22Rv1 (cell line): ENCODE data around the gene ABCA13.

ENCODE experiments used
- H3K27ac ChIP-seq: fragments of 450-650 bp; 2 replicates; pipeline ENCODE4 v1.5.1; 2017
- ZFX ChIP-seq: fragments of 450-650 bp; IDR thresholded peaks from 2 replicates; pipeline ENCODE4 v1.6.1; 2017; ENCODE audit warnings: antibody characterized with exemption, borderline replicate concordance
- TF ChIP-seq, protein P1 (sequence below): fragments of 450-650 bp; IDR thresholded peaks from 2 replicates; pipeline ENCODE4 v1.5.1; 2017; ENCODE audit warnings: mild to moderate bottlenecking

Gene ABCA13

DNA sequence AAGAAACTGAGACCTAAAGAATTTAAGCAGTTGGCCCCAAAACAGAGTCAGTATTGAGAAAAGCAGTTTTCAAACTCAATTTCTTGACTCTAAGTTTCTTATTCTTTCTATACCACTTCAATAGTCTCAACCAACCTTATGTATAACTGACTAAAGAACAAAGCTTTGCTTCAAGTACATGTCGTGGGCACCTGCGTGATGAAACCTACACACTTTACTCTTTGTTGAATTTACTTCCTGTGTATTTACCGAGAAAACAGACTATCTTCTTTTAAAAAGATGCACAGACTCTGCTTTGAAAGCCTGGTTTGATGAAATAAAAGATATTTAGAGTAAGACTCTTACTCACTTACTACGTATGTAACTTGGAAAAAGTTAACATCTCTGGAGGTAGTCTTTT lies 455.9 kb downstream of the ABCA13 start:
- TF ChIP-seq, protein P1, sequence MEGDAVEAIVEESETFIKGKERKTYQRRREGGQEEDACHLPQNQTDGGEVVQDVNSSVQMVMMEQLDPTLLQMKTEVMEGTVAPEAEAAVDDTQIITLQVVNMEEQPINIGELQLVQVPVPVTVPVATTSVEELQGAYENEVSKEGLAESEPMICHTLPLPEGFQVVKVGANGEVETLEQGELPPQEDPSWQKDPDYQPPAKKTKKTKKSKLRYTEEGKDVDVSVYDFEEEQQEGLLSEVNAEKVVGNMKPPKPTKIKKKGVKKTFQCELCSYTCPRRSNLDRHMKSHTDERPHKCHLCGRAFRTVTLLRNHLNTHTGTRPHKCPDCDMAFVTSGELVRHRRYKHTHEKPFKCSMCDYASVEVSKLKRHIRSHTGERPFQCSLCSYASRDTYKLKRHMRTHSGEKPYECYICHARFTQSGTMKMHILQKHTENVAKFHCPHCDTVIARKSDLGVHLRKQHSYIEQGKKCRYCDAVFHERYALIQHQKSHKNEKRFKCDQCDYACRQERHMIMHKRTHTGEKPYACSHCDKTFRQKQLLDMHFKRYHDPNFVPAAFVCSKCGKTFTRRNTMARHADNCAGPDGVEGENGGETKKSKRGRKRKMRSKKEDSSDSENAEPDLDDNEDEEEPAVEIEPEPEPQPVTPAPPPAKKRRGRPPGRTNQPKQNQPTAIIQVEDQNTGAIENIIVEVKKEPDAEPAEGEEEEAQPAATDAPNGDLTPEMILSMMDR: no peak
- no peak for TF ChIP-seq ZFX
- H3K27ac ChIP-seq: no peak overlapping the region

DNA sequence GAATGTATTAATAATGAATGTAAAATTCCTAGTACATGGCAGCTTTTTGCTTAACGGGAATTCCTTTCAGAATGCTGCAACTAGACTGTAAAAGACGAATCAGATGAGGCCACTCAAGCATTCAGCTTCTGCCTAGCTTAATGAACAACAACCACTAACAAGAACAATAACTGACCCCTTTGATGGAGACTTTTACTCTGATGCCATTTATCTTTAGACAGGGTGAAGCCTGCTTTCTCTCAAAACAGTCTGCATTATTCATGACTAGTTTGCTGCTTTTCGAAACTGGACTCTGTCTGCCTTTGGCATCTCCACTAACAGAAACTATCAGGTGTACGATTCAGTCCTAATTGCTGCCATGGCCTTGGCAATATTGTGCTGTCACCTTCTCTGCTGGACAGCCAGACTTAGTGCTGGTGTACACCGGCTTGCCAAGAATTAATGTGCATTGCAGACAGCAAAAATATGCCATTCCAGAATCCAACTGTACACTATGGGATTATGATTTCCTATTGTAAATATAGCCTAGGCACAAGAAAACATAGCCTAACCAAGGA lies 457.6 kb downstream of the ABCA13 start:
- H3K27ac ChIP-seq: no peak overlapping the region
- TF ChIP-seq, protein P1: no peak
- TF ChIP-seq ZFX: no peak

DNA sequence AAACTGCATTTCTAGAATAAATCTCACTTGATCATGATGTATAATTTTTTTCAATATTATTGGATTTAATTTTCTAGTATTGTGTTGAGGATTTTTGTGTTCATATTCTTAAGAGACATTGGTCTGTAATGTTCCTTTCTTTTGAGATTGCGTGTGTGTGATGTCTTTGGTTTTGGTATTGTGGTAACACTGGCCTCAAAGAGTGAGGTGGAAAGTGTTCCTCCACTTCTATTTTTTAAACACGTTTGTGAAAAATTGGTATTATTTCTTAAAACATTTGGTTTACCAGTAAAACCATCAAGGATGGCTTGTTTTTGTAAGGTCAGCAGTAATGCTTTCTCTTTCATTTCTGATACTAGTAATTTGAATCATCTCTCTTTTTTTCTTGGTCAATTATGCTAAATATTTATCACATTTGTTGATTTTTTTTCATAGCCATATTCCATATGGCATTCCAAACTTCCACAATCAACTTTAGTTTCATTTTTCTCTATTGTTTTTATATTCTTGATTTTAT lies 462.9 kb downstream of the ABCA13 start:
- no peak overlapping the region for H3K27ac ChIP-seq
- TF ChIP-seq ZFX: no peak
- TF ChIP-seq, protein P1: no peak

DNA sequence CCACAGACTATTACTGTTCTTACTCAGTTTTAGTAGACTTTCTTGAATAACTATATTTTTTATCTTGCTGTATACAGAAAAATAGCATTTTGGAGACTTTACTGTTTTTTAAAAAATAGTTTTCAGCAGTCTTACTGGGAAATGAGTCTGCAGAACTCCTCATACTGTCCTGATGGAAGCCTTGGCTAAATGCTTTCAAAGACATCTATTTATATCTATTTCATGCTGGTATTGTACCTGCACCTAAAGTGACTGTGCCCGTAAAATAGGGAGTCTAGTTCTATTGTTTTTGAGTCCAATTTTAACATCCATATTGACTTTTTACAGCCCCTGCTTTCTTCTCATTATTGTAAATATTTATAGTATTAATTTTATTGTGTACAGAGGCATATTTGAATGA lies 464.5 kb downstream of the ABCA13 start:
- H3K27ac ChIP-seq: no peak overlapping the region
- TF ChIP-seq, protein P1: no peak
- no peak for TF ChIP-seq ZFX

DNA sequence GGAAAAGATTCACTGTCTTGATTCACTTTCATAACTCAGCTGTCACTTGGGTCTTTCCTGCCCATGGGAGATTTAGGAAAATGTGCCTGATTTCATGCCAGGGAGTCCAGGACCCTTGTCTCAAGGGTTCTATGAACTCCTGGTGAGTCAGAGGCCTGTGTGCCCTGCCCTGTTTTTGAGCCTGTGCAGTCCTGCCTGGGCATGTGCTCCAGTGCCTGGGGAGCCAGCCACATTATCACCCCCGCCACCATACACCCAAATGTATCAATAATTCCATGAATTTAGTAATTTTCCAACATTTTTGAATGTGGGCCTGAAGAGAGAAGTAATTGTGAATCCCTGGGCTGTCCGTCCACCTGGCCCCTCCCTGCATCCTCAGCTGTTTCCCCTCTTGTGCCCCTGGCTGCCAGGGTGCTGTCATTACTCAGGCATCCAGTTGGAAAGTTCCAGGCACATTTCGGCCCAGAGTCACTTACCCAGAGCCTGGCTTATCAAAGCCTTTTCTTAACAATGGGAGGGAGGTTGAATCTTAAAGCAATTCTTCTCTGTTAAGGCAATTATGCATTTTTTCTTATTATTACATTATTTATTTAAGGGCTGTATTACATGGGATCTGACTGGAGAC lies 465.2 kb downstream of the ABCA13 start:
- no peak for TF ChIP-seq ZFX
- TF ChIP-seq, protein P1: no peak
- H3K27ac ChIP-seq: no peak overlapping the region

DNA sequence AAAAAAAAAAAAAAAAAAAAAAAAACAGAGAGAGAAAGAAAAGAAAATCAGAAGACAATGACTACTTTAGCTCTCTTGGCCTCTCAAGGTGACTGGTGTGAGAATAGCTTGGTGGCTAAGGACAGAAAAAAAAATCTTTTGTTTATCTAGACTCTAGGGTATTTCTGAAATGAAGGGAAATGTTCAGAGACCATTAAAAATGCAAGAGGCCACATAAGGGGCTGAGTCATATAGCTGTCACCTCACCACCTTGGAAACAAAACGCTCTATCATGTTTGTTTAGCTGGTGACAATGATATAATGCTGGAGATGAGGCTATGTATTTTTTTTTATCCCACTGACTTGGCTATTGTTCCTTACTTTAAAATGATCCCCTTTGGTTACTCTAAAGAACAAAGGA lies 466.1 kb downstream of the ABCA13 start:
- no peak overlapping the region for H3K27ac ChIP-seq
- TF ChIP-seq, protein P1: no peak
- TF ChIP-seq ZFX: no peak

DNA sequence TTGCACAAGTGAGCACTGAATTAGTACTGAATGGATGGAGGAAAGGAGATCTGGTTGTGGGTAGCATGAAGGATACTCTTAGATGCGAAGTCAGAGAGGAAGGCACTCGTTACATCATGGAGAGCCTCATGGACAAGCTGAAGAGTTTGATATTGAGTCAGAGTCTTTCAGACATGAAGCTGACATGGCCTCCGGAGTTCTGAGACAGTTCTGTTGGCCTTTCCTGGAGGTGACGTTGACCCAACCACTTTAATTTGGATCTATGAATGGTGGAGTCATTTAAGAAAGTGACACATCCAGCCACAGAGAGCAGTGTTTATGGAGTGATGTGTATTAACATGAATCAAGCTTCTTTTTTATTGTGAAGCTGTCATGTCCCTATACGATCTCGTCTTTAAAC lies 466.8 kb downstream of the ABCA13 start:
- no peak overlapping the region for H3K27ac ChIP-seq
- TF ChIP-seq, protein P1: no peak
- TF ChIP-seq ZFX: no peak
